Stimulated activated CD4-positive, alpha-beta T cell treated with anti-CD3 and anti-CD28 coated beads, Interleukin-1b, Interleukin-23, amount 100 ng/mL, for 1 hour (primary cell): ENCODE measurements around the gene MOSPD2.

ENCODE experiments used
- DNase-seq, 2 donors: peaks; one replicate each; pipeline ENCODE4 v3.0.0-alpha.2; 2020; ENCODE audit warnings: low read depth in 2 of 2

Gene MOSPD2

GRCh38 chrX:14872851-14873675 lies at the start of gene MOSPD2, which contains the start of gene FANCB:
Gene MOSPD2 (plus strand): TSS chrX:14873421. CDS start chrX:14873529, 108 bp downstream.
Gene FANCB (minus strand): TSS chrX:14873069. CDS start chrX:14865510, 7,559 bp downstream.
- DNase-seq: peak; percentile 75 to 79

DNA sequence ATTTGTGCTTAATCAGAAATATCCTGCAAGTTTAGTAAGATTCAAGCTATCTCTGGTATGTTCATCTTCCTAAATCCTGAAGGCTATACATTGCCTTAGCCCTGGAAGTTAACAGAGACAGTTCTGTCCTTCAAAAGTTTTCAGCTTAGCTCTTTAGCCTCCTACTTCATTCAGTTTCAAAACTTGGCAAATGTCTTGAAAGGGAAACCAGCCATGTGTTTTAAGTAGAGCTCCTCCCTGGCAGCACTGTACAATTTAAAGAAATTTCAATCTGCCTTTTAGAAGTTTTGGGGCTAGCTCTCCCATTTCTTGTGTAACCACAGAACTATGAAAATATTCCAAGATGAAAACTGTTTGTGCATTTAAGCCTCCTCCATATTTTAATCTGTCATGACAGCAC lies 47.4 kb upstream of the MOSPD2 start:
- no peak for DNase-seq

GRCh38 chrX:14826319-14826718 lies 46.9 kb upstream of the MOSPD2 start:
- no peak for DNase-seq

GRCh38 chrX:14829643-14830042 lies 43.6 kb upstream of the MOSPD2 start:
- DNase-seq: no peak

DNA sequence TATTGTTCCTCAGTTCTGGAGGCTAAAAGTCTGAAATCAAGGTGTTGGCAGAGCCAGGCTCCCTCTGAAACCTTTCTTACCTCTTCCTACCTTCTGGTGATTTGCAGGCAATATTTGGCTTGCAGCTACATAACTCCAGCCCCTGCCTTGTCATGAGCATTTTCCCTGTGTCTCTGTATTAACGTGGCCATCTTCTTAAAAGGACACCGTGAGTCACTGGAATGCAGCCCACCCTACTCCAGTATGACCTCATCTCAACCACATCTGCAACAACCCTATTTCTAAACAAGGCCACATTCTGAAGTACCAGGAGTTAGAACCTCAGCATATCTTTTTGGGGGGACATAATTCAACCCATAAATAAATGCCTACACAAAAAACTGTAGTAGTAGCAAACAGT lies 41.1 kb upstream of the MOSPD2 start:
- no peak for DNase-seq

DNA sequence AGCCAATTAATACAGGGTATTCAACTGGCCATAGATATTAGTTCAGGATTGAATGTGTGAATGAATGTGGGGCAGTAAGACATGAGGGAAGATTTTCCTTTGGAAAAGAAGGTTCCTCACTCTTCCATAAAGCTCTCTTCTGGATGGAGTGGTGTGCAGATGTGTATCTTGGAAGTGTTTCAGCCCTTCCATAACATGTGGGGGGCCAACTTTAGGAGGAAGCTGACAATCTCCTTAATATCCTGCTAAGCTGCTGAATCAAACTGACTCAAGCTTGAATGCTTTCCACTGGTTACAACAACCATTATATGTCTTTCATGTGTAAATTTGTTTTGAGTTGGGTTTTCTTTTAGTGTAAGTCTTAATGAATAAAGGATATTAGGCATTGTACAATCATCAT lies 40.6 kb upstream of the MOSPD2 start:
- no peak for DNase-seq

- DNase-seq: no peak
These were observed 36.1 kb upstream of the MOSPD2 start for GRCh38 chrX:14837155-14837554.

DNA sequence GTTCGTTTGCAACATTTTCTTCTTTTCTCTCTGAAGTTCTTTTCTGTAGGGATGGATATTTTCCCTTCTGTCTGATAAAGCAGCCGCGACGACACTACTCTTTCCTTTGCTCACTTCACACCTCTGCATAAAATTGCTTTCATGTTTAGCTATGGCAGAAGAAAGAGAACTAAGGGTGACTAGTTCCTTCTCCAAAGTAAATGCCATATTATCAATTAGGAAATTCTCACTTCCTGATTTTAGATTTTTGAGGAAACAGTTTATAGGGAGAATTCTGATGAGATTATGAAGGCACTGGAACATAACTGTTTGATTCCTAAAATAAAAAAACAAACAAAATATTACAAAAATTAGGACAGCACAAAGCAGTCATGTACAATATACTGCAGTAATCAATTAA lies 29.6 kb upstream of the MOSPD2 start:
- no peak for DNase-seq

- no peak for DNase-seq
These were observed 21.7 kb upstream of the MOSPD2 start for GRCh38 chrX:14851526-14851925.

GRCh38 chrX:14864631-14865030 lies 8.6 kb upstream of the MOSPD2 start:
- DNase-seq: no peak

DNA sequence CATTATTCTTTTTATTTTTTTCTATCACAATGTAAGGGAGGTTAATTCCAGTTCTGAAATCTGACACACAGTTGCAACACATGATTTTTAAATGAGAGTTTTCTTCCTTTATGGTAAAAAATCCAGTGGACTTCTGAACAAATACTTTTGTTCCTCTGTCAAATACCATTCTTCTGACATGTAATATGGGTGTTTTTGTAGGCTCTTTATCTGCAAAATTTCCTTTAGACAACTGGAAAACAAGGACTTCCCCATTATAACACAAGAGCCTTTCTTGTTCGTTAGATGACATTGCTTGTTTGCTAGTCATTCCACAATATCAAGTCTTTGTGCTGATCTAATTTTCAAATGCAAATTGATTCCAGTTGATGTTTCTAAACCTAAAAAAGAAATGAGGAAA lies 8.0 kb upstream of the MOSPD2 start:
- no peak for DNase-seq

DNA sequence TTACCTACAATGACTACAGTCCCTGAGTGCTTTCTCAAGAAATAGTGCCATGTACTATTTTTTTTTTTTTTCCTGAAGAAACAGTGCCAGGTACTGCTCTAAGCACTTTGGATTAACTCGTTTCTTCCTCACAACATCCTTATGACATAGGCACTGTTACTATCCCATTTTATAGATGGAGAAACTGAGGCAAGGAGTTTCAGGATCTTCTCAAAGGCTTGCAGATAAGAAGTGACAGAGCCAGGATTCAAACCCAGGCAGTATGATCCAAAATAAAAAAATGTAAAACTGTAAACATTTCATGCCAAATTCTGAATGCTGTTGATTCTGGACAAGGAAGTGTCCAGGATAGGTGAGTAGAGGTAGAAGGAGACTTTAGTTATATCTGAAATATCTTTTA lies 1.5 kb upstream of the MOSPD2 start:
- no peak for DNase-seq

DNA sequence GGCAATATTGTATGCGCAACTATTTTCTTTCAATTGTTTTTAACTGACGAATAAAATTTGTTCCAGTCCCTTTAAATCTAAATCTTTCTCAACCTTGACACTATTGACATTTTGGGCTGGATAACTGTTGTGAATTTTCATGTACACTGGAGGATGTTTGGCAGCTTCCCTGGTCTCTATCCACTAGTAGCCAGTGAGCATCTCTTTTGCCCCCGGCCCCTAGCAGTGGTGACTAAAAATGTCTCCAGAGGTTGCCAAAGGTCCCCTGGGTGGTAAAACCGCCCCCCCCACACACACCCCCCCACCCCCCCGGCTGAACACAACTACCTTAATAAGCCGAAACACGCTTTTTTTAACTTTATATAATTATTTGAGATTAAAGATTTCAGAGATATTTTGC lies 866 bp upstream of the MOSPD2 start:
- DNase-seq: no peak

GRCh38 chrX:14873676-14874049 lies 442 bp downstream of the MOSPD2 start:
- DNase-seq: no peak

- DNase-seq: no peak
These were observed 2.4 kb downstream of the MOSPD2 start for GRCh38 chrX:14875624-14876023.

DNA sequence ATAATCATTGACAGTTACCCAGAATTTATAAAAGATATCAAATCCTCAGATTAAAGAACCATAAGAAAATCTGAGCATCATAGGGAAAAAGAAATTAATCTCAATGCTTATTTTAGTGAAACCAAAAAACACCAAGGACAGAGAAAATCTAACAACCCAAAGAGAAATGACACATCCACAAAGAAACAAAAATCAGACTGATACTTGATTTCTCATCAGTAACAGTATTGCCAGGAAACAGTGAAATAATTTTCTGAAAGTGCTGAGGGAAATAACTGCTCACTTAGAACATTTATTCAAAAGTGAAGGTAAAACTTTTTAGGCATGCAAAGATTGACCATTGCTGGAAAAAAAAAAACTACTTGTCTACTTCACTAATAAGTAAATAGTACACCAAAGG lies 10.6 kb downstream of the MOSPD2 start:
- DNase-seq: no peak

DNA sequence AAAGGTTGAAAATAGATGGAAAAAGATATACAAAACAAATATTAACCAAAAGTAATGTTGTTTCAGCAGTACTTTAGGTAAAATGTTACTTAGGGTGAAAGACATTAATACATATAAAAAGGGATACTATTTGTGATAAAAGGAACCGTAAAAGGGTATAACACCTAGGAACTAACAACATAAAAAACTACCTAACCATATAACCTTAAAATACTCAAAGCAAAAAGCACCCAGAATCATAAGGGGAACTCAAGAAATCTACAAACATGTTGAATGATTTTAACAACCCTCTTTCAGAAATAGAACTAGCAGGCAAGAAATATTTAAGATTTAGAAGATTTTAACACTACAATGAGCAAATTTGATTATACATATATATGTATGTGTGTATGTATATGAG lies 11.5 kb downstream of the MOSPD2 start:
- DNase-seq: no peak

GRCh38 chrX:14886252-14886651 lies 13.0 kb downstream of the MOSPD2 start:
- no peak for DNase-seq

DNA sequence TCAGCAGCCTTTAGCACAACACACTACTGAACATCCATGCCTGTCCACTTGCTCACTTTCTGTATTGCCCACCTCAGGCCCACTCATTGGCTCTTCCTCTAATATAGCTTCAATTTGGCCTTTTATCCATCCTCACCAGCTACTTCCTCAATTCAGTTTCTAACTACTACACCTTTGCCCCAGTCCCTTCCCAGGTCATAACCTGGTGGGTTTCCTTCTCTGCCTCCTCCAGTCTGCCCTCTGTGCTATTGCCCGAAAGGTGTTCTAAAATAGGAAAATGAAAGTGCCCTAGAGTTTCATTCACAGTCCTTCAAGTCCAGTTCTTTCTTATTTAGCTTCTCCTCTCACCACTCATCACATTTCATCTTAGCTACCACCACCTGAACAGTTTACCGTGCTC lies 23.1 kb downstream of the MOSPD2 start:
- no peak for DNase-seq

DNA sequence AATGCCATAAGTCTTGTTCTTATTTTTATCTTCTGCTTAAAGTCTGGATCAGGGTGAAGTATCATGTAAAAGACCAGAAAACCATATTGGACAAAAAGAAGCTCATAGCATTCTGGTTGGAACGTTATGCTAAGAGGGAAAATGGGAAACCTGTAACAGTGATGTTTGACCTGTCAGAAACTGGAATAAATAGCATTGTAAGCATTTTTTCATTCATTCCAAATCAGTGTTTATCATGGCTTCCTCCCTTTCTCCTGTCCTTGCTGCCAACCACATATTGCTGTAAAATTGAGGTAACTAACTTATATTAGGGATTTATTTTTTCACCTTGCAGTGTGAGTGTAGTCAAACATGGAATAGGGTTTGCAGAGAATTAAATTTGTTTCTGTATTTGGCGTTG lies 23.8 kb downstream of the MOSPD2 start:
- no peak for DNase-seq

GRCh38 chrX:14899607-14900006 lies 26.4 kb downstream of the MOSPD2 start:
- DNase-seq: no peak

- no peak for DNase-seq
These were observed 29.3 kb downstream of the MOSPD2 start for GRCh38 chrX:14902537-14902936.

DNA sequence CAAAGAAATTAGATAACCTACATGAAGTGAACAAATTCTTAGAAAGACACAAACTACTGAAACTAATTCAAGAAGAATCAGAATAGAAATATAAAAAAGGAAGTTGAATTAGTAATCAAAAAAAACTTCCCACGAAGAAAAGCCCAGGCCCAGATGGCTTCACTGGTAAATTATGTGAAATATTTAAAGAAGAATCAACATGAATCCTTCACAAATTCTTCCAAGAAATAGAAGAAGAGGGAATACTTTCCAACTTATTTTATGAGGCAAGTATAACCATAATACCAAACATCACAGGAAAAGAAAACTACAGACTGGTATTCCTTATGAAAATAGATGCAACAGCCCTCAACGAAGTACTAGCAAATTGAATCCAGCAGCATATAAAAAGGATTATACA lies 30.7 kb downstream of the MOSPD2 start:
- DNase-seq: no peak

DNA sequence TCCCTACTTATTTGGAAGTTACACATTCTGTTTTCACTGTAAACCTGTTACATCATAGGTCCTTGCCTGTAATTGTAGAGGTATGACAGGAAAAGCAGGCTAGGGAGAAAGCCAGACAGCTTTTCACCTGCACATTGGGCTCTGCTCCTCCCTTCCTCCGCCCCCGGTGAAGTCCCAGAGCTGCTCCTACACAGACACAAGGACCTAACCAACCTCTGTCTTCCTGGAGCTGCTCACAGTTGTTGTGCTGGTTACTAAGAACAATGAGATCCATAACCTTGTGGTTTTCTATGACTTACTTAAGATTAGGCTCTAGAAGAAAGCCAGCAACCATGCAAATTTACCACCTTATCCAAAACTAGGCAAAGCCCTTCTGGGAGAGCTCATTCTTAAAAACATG lies 40.0 kb downstream of the MOSPD2 start:
- no peak for DNase-seq
